ENCODE results near the gene MFAP3. TPM values are rescaled to one million over a fixed set of nuclear protein-coding genes. Genes with fewer than 3 reads are reported as not detected.
A peak's percentile ranks its signal among the peaks of the same experiment; 100 is the strongest.

Gene MFAP3
- total RNA-seq, 2 experiments from 2014 or later = 27.7 to 29.9 TPM

GRCh38 chr5:154101184-154101583 is 62.4 kb downstream of the MFAP3 start:
- Histone ChIP-seq H3K4me2 (ENCODE audit: low read length) (no peak overlapping the region), H3K9me2 (ENCODE audit: insufficient read depth, low read length) (no peaks in the 10 kb centered on the region), H3K79me2 (ENCODE audit: insufficient read depth, low read depth, low read length) (no peaks in the 10 kb centered on the region), H3K4me1 (ENCODE audit: insufficient read depth, low read length, poor library complexity, severe bottlenecking) (no peaks in the 10 kb centered on the region), H3K9me3 (ENCODE audit: low read length) (no peaks in the 10 kb centered on the region), H3K36me3 (ENCODE audit: insufficient read depth, low read length) (no peaks in the 10 kb centered on the region), H2AFZ (ENCODE audit: low read length) (no peak overlapping the region), H3K4me3 (ENCODE audit: low read depth, low read length, poor library complexity, severe bottlenecking) (no peak overlapping the region), H4K20me1 (ENCODE audit: insufficient read depth, low read length) (no peaks in the 10 kb centered on the region), H3K27ac (ENCODE audit: low read depth, low read length, poor library complexity, severe bottlenecking) (no peak overlapping the region)
- TF ChIP-seq CTCF (conservative IDR thresholded peaks at IDR 0.05; ENCODE audit: low read length) (no peak), EZH2phosphoT487 (IDR thresholded peaks at IDR 0.05; ENCODE audit: borderline replicate concordance, low read depth, low read length) (no peak)
- ChIA-PET POLR2A (interaction anchor here (0.7 kb wide), 1 partner anchor 26 kb away, joined by 3 read pairs; no protein-coding TSS in a partner anchor), CTCF (ENCODE audit: unreplicated experiment) (no interaction called here)
- no peak for DNase-seq (ENCODE audit: low spot score)
- intact Hi-C loops (cut with micrococcal nuclease; ENCODE audit: unreplicated experiment) = no loop called here
- BruUV-seq (replicated peaks) = no TSS peak

- H3K9me3 ChIP-seq (ENCODE audit: low read length) = no peaks in the 10 kb centered on the region
- H4K20me1 ChIP-seq (ENCODE audit: insufficient read depth, low read length) = no peaks in the 10 kb centered on the region
- H3K4me2 ChIP-seq (ENCODE audit: low read length) = no peak overlapping the region
- peak; percentile 8 for DNase-seq (ENCODE audit: low spot score)
- no peaks in the 10 kb centered on the region for H3K9me2 ChIP-seq (ENCODE audit: insufficient read depth, low read length)
- no peaks in the 10 kb centered on the region for H3K4me1 ChIP-seq (ENCODE audit: insufficient read depth, low read length, poor library complexity, severe bottlenecking)
- no peaks in the 10 kb centered on the region for H3K79me2 ChIP-seq (ENCODE audit: insufficient read depth, low read depth, low read length)
- no peak overlapping the region for H3K27ac ChIP-seq (ENCODE audit: low read depth, low read length, poor library complexity, severe bottlenecking)
- TF ChIP-seq EZH2phosphoT487 (IDR thresholded peaks at IDR 0.05; ENCODE audit: borderline replicate concordance, low read depth, low read length) (no peak), CTCF (conservative IDR thresholded peaks at IDR 0.05; ENCODE audit: low read length) (no peak)
- no peak overlapping the region for H2AFZ ChIP-seq (ENCODE audit: low read length)
- no TSS peak for BruUV-seq (replicated peaks)
- POLR2A ChIA-PET = interaction anchor here (0.9 to 1.6 kb wide), 3 partner anchors 22 to 212 kb away, joined by 3 to 4 read pairs (median 3); no protein-coding TSS in a partner anchor
- no peaks in the 10 kb centered on the region for H3K36me3 ChIP-seq (ENCODE audit: insufficient read depth, low read length)
- CTCF ChIA-PET (ENCODE audit: unreplicated experiment) = no interaction called here
- H3K4me3 ChIP-seq (ENCODE audit: low read depth, low read length, poor library complexity, severe bottlenecking) = no peak overlapping the region
- intact Hi-C loops (cut with micrococcal nuclease; ENCODE audit: unreplicated experiment) = no loop called here
Observed at GRCh38 chr5:154103233-154103632, 64.5 kb downstream of the MFAP3 start.

Other genes starting within 250 kb of the MFAP3 start
- gene FAM114A2, start 57 bp upstream of the MFAP3 start, total RNA-seq (2014; rRNA removed; shearing (Covaris generic)) = 16.5 and 22.3 TPM in 2 replicates
- 30.7 and 33.2 TPM in 2 replicates for gene FAM114A2, start 57 bp upstream of the MFAP3 start, total RNA-seq (2022)
- 6.6 and 7.3 TPM in 2 replicates for gene GALNT10, start 151.8 kb downstream of the MFAP3 start, total RNA-seq (2014; rRNA removed; shearing (Covaris generic))
- 16.3 and 20.6 TPM in 2 replicates for gene GALNT10, start 151.8 kb downstream of the MFAP3 start, total RNA-seq (2022)

All from OCI-LY7 (cell line).